GM12872 (cell line): Measurements from ENCODE around the gene NEU2.

Source experiments
- CTCF ChIP-seq: IDR thresholded peaks from 3 replicates; pipeline ENCODE4 v1.5.1; 2011; ENCODE audit warnings: low read depth, mild to moderate bottlenecking, low read length, moderate library complexity; ENCODE audit not compliant: insufficient read depth

NEU2 gene

GRCh38 chr2:233079953-233080835 is 47.7 kb downstream of the NEU2 start:
- no peak for TF ChIP-seq CTCF

- TF ChIP-seq CTCF, result no peak
Measured at GRCh38 chr2:233080836-233081229, 48.4 kb downstream of the NEU2 start.

- TF ChIP-seq CTCF, result no peak
Measured at GRCh38 chr2:233081232-233081730, 48.8 kb downstream of the NEU2 start.

GRCh38 chr2:233081731-233082221 is 49.3 kb downstream of the NEU2 start:
- no peak for TF ChIP-seq CTCF

- no peak for TF ChIP-seq CTCF
Measured at GRCh38 chr2:233082222-233082930, 49.9 kb downstream of the NEU2 start.

GRCh38 chr2:233082931-233083755 is 50.7 kb downstream of the NEU2 start:
- no peak for TF ChIP-seq CTCF
